Measurements from ENCODE around the gene HOXA9.

The HOXA9 gene

GRCh38 chr7:27175626-27176523, 10.5 kb upstream of the HOXA9 start:
- DNase-seq, result no peak

GRCh38 chr7:27174874-27175625, 9.7 kb upstream of the HOXA9 start:
- no peak for DNase-seq

- DNase-seq, result no peak
These were observed 8.9 kb upstream of the HOXA9 start, which contains the start of gene HOXA10 for GRCh38 chr7:27173956-27174873. Gene HOXA10 (minus strand): TSS chr7:27174320. CDS start chr7:27174306, 14 bp downstream.

GRCh38 chr7:27173511-27173955, 8.2 kb upstream of the HOXA9 start:
- DNase-seq, result no peak

DNA sequence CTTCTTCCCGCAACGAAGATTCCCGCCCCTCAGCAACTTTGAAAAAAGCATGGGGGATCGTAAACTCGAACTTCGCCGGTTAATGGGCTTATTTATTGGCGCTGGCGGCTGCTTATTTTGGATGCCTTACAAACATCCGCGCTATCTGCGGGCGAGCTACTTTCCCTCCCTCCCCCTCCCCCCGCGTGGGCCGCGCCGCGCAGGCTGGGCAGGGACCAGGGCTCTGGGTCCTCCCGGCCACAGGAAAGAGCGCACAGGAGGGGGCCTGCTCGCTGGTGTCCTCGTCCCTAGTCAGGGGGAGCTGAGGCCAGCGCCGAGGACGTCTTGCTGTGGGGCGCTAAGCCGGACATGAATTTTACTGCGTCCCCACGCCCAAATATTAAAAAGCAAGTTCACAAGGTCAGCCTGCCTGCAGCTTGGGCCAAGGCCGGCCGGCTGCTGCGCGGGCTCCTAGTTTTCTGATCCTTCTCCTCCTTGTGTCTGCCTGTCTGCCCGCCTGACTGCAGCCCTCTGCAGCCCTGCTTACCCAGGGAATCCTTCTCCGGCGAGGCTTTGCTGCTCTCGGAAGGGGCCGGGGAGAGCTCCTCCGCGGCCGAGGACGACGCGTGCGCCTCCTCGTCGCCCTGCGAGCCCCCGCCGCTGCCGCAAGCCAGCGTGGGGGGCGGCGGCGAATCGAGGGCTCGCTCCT, 7.6 kb upstream of the HOXA9 start:
- no peak for DNase-seq

- DNase-seq, result no peak
These were observed 7.0 kb upstream of the HOXA9 start for GRCh38 chr7:27172315-27172774.

- no peak for DNase-seq
These were observed 6.4 kb upstream of the HOXA9 start for GRCh38 chr7:27171637-27172314.

- no peak for DNase-seq
These were observed 5.9 kb upstream of the HOXA9 start for GRCh38 chr7:27171325-27171636.

GRCh38 chr7:27170426-27171324, 5.3 kb upstream of the HOXA9 start:
- DNase-seq, result no peak

GRCh38 chr7:27169658-27170425, 4.5 kb upstream of the HOXA9 start:
- DNase-seq, result no peak

DNA sequence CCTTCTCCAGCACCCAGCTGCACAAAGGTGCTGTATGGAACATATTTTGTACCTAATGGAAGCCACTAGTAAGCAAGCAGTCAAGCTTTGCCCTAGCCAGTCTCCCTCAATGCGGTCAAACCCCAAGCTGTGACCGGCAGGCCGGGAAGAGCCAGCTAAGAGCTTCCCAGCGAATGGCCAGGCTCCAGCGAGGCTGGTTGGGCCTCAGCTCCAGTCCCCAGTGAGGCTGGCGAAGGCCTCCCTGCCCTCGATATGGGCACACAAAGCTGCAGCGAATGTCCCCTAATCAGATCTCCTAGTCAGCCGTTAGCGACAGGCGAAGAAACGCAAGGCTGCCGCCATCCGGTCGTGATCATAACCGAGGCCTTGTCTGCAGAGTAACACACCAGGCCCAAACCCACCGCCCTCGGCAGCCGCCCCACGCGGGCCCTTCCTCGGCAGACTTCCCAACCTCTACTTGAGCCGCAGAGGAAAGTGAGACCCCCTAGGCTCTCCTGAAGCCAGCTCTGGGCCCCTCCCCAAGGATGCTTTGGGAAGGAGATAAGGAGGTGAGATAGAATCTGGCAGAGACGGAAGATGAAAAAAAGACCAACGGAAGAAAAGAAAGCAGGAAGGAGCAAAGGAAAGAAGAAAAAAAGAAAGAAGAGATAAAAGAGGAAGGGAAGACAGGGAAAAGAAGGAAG, 3.1 kb upstream of the HOXA9 start:
- DNase-seq, result no peak

DNA sequence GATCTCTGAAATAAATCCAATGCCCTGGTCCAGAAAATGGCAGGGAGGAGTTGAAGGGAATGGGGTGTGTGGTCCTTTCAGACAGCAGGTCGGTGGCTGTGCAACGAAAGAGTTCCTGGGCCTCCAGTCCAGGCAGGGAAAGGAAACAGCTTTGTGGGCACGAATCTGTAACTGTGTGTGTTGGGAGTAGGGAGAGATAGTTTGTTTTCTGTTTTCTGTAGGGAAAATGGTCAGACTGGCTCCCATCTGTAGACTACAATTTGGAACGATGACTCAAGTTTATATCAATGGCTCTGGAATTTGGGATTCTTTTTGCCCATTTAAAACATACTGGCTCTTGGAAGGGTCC, 2.6 kb upstream of the HOXA9 start:
- DNase-seq, result no peak

GRCh38 chr7:27166531-27167505, 1.5 kb upstream of the HOXA9 start:
- no peak for DNase-seq

- DNase-seq, result no peak
These were observed 726 bp upstream of the HOXA9 start for GRCh38 chr7:27165996-27166530.

GRCh38 chr7:27164367-27165088, 809 bp downstream of the HOXA9 start:
- DNase-seq, result no peak

DNA sequence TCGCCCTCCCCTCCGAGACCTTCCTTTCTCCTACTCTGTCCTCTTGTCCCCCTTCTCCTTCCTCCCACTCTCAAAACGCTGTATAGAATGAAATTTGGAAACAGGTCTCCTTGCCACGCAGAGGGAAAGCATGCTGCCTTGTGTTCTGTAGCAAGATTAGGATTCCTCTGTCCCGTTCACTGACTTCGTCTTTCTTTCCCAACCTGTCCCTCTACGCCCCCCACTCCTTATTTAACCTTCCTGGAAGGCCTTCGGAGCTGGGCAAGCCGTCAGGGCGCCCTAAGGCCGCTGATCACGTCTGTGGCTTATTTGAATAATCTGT, 1.3 kb downstream of the HOXA9 start:
- no peak for DNase-seq

Data from fibroblast of skin of scalp (primary cell).